CD4-positive, alpha-beta T cell treated with Interleukin-1 beta for 1 hour (primary cell): ENCODE data around the gene INIP.
A peak's percentile ranks its signal among the peaks of the same experiment; 100 is the strongest.

ENCODE experiments used
- DNase-seq, 2 donors: peaks; one replicate each; pipeline ENCODE4 v3.0.0-alpha.2; 2020 to 2022

Gene INIP

GRCh38 chr9:112717661-112718331 lies at the start of gene INIP:
TSS of gene INIP (minus strand) at chr9:112718117. CDS start at chr9:112716485, 1,632 bp downstream.
- DNase-seq, result peak; percentile 98

GRCh38 chr9:112765281-112765680 lies 47.4 kb upstream of the INIP start:
- DNase-seq, result no peak

GRCh38 chr9:112764837-112765236 lies 46.9 kb upstream of the INIP start:
- no peak for DNase-seq

- DNase-seq, result no peak
These were observed 46.4 kb upstream of the INIP start for GRCh38 chr9:112764344-112764743.

- no peak for DNase-seq
These were observed 45.0 kb upstream of the INIP start for GRCh38 chr9:112762726-112763518.

GRCh38 chr9:112761912-112762655 lies 44.2 kb upstream of the INIP start:
- DNase-seq, result no peak

GRCh38 chr9:112760821-112761220 lies 42.9 kb upstream of the INIP start:
- no peak for DNase-seq

- DNase-seq, result no peak
These were observed 40.0 kb upstream of the INIP start for GRCh38 chr9:112757940-112758339.

- DNase-seq, result no peak
These were observed 39.5 kb upstream of the INIP start for GRCh38 chr9:112757282-112757883.

GRCh38 chr9:112755675-112756074 lies 37.8 kb upstream of the INIP start:
- DNase-seq, result no peak

- peak in 1 of 2 donors; percentile 8 for DNase-seq
These were observed 37.1 kb upstream of the INIP start for GRCh38 chr9:112755016-112755427.

- peak in 1 of 2 donors; percentile 61 for DNase-seq
These were observed 36.7 kb upstream of the INIP start for GRCh38 chr9:112754578-112754977.

GRCh38 chr9:112753725-112754124 lies 35.8 kb upstream of the INIP start:
- no peak for DNase-seq

GRCh38 chr9:112752334-112753125 lies 34.6 kb upstream of the INIP start:
- no peak for DNase-seq

GRCh38 chr9:112751056-112751795 lies 33.3 kb upstream of the INIP start:
- peak; percentile 49 to 52 for DNase-seq

GRCh38 chr9:112750764-112751055 lies 32.8 kb upstream of the INIP start:
- DNase-seq, result no peak

GRCh38 chr9:112750016-112750763 lies 32.3 kb upstream of the INIP start, which contains the start of gene SNX30:
TSS of gene SNX30 (plus strand) at chr9:112750760. CDS start at chr9:112751002, 242 bp downstream.
- DNase-seq, result peak; percentile 86 to 88

- no peak for DNase-seq
These were observed 29.2 kb upstream of the INIP start for GRCh38 chr9:112747094-112747493.

- no peak for DNase-seq
These were observed 26.3 kb upstream of the INIP start for GRCh38 chr9:112744177-112744576.

GRCh38 chr9:112743216-112743836 lies 25.4 kb upstream of the INIP start:
- DNase-seq, result no peak
